Measurements from ENCODE around the gene SLC32A1.

DNA sequence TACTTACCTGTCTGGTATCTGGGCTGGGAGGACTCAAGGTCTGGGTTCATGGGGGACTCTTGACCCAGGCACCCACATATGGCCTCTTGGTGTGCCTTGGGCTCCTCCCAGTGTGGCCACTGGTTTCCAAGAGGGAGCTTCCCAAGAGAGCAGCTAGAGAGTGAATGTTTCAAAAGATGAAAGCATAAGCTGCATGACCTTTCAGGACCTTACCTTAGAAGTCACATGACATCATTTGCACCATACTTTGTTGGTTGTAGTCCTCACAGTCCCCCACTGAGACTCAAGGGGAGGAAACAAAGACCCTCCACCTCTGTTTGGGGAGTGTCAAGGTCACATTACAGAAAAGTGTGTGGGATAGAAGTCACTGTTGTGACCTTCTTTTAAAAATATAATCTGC, 37.9 kb downstream of the SLC32A1 start:
- TF ChIP-seq JUND (IDR thresholded peaks at IDR 0.05), result no peak
- TF ChIP-seq POLR2AphosphoS5 (IDR thresholded peaks at IDR 0.05; ENCODE audit: low read depth, low read length), result no peak
- no peak for TF ChIP-seq EZH2phosphoT487 (IDR thresholded peaks at IDR 0.05; ENCODE audit: borderline replicate concordance)
- TF ChIP-seq YY1 (IDR thresholded peaks at IDR 0.05; ENCODE audit: extremely low read depth, insufficient replicate concordance, low read depth, low read length), result no peak
- no peak for TF ChIP-seq CTCF (IDR thresholded peaks at IDR 0.05 in 2 of 3, conservative IDR thresholded peaks at IDR 0.05 in 1 of 3; ENCODE audit: borderline replicate concordance in 1 of 3, insufficient read depth in 1 of 3, low read depth in 2 of 3, low read length in 2 of 3)
- TF ChIP-seq REST (IDR thresholded peaks at IDR 0.05; ENCODE audit: low read depth), result no peak
- TF ChIP-seq ZNF274 (IDR thresholded peaks at IDR 0.05; ENCODE audit: low read depth, low read length), result no peak
- TF ChIP-seq ZFX (IDR thresholded peaks at IDR 0.05), result no peak
- TF ChIP-seq, protein P1, sequence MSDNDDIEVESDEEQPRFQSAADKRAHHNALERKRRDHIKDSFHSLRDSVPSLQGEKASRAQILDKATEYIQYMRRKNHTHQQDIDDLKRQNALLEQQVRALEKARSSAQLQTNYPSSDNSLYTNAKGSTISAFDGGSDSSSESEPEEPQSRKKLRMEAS (IDR thresholded peaks at IDR 0.05), result no peak
- no peak for TF ChIP-seq POLR2A (IDR thresholded peaks at IDR 0.05; ENCODE audit: borderline replicate concordance, extremely low read depth, insufficient read depth, insufficient read length)
- TF ChIP-seq EGR1 (IDR thresholded peaks at IDR 0.05; ENCODE audit: low read depth), result no peak
